CD14-positive monocyte (primary cell): ENCODE data around the gene DEGS2. TPM values are rescaled to one million over a fixed set of nuclear protein-coding genes. Genes with fewer than 3 reads are reported as not detected.

Experiments used
- DNase-seq, 3 donors: peaks; one replicate each; pipeline ENCODE4 v3.0.0-alpha.2; 2011 to 2022
- H2AFZ ChIP-seq: 2 replicates; pipeline ENCODE4 v1.6.0; 2012; ENCODE audit warnings: mild to moderate bottlenecking, low read depth, low read length, inconsistent platforms; ENCODE audit not compliant: insufficient read depth, poor library complexity, severe bottlenecking
- H3K27ac ChIP-seq, 2 donors: 1 replicate in 1 of 2; 2 replicates in 1 of 2; pipeline ENCODE4 v1.5.1; 2012 to 2013; ENCODE audit warnings: low read length in 2 of 2, control low read depth in 1 of 2, inconsistent platforms in 1 of 2, low read depth in 1 of 2, mild to moderate bottlenecking in 1 of 2
- H3K27me3 ChIP-seq, 2 donors: one replicate each; pipeline versions ENCODE4 v1.6.0 to v1.6.1; 2011 to 2013; ENCODE audit warnings: low read length in 2 of 2; ENCODE audit not compliant: control insufficient read depth in 2 of 2, insufficient read depth in 2 of 2
- H3K36me3 ChIP-seq, 2 donors: replicated peaks in 1 of 2; 1 replicate in 1 of 2; 2 replicates in 1 of 2; pipeline versions ENCODE4 v1.5.1 to v1.6.1; 2012 to 2013; ENCODE audit warnings: low read length in 2 of 2, control low read depth in 1 of 2, inconsistent platforms in 1 of 2, mild to moderate bottlenecking in 1 of 2; ENCODE audit not compliant: insufficient read depth in 2 of 2, control insufficient read depth in 1 of 2
- H3K4me1 ChIP-seq, 2 donors: 1 replicate in 1 of 2; 2 replicates in 1 of 2; pipeline versions ENCODE4 v1.5.1 to v1.6.1; 2012 to 2013; ENCODE audit warnings: low read length in 2 of 2, control low read depth in 1 of 2, inconsistent platforms in 1 of 2, mild to moderate bottlenecking in 1 of 2, moderate library complexity in 1 of 2; ENCODE audit not compliant: insufficient read depth in 2 of 2, control insufficient read depth in 1 of 2
- H3K4me2 ChIP-seq: replicated peaks from 2 replicates; pipeline ENCODE3; 2012; ENCODE audit warnings: low read length, moderate library complexity, mild to moderate bottlenecking; ENCODE audit not compliant: poor library complexity, severe bottlenecking; ENCODE audit errors: extremely low read depth
- H3K4me3 ChIP-seq, 3 experiments: fragments of 200-600 bp in 1 of 3; sonication (generic) in 1 of 3; replicated peaks in 1 of 3; 1 replicate in 2 of 3; 2 replicates in 1 of 3; pipeline ENCODE4 v1.5.1; 2011 to 2013; ENCODE audit warnings: low read length in 3 of 3, mild to moderate bottlenecking in 3 of 3, control low read depth in 2 of 3, low read depth in 2 of 3, inconsistent platforms in 1 of 3, moderate library complexity in 1 of 3
- H3K79me2 ChIP-seq: 2 replicates; pipeline ENCODE4 v1.6.0; 2012; ENCODE audit warnings: mild to moderate bottlenecking, control low read depth, inconsistent platforms, low read length, moderate library complexity; ENCODE audit not compliant: insufficient read depth
- H3K9ac ChIP-seq: 2 replicates; pipeline ENCODE4 v1.6.0; 2017; ENCODE audit warnings: low read length, mild to moderate bottlenecking; ENCODE audit not compliant: insufficient read depth, poor library complexity, severe bottlenecking
- H3K9me3 ChIP-seq, 2 donors: replicated peaks in 1 of 2; 1 replicate in 1 of 2; 2 replicates in 1 of 2; pipeline versions ENCODE4 v1.5.1 to v1.6.1; 2012 to 2013; ENCODE audit warnings: low read length in 2 of 2, control low read depth in 1 of 2; ENCODE audit not compliant: control insufficient read depth in 1 of 2, insufficient read depth in 1 of 2
- H4K20me1 ChIP-seq: 2 replicates; pipeline ENCODE4 v1.6.0; 2012; ENCODE audit warnings: mild to moderate bottlenecking, low read length, control low read depth, moderate library complexity; ENCODE audit not compliant: insufficient read depth
- H3K27ac Mint-ChIP-seq, 7 donors: one replicate each; pipeline ENCODE4 v1.8.0; 2020; ENCODE audit warnings: mild to moderate bottlenecking in 7 of 7, mixed read lengths in 7 of 7, moderate library complexity in 6 of 7, inconsistent platforms in 2 of 7
- H3K27me3 Mint-ChIP-seq, 3 donors: one replicate each; pipeline ENCODE4 v1.8.0; 2021 to 2022; ENCODE audit warnings: low read depth in 3 of 3, mild to moderate bottlenecking in 3 of 3, mixed read lengths in 3 of 3, moderate library complexity in 3 of 3, inconsistent platforms in 1 of 3
- H3K36me3 Mint-ChIP-seq, 2 donors: one replicate each; pipeline ENCODE4 v1.8.0; 2020; ENCODE audit warnings: mixed read lengths in 2 of 2, inconsistent platforms in 1 of 2, mild to moderate bottlenecking in 1 of 2
- H3K4me1 Mint-ChIP-seq: one replicate; pipeline ENCODE4 v1.8.0; 2020; ENCODE audit warnings: mild to moderate bottlenecking, mixed read lengths
- H3K4me3 Mint-ChIP-seq, 2 donors: one replicate each; pipeline ENCODE4 v1.8.0; 2020; ENCODE audit warnings: mild to moderate bottlenecking in 2 of 2, mixed read lengths in 2 of 2, moderate library complexity in 1 of 2
- H3K9me3 Mint-ChIP-seq, 7 donors: one replicate each; pipeline ENCODE4 v1.8.0; 2020 to 2022; ENCODE audit warnings: mixed read lengths in 7 of 7, mild to moderate bottlenecking in 6 of 7, moderate library complexity in 6 of 7, inconsistent platforms in 2 of 7
- CTCF ChIP-seq: fragments of 200-600 bp; IDR thresholded peaks from one replicate; pipeline ENCODE4 v1.8.0; 2022; ENCODE audit warnings: antibody characterized with exemption, mild to moderate bottlenecking
- WGBS: methylation state at CpG from one replicate; pipeline ENCODE4 v1.1.5; 2013; ENCODE audit warnings: missing lambda C conversion rate; ENCODE audit not compliant: insufficient coverage; 5-methylcytosine and 5-hydroxymethylcytosine counted together
- intact Hi-C, 2 donors: fragments of 100-400 bp; cut with micrococcal nuclease; formaldehyde crosslinking; loops; one replicate each; pipeline versions ENCODE4 v1.15.0 to v1.15.1; 2023
- polyA plus RNA-seq, 3 donors: library from polyadenylated mRNA; depleted of rRNA in 1 of 3; unstranded in 2 of 3; stranded (reverse) in 1 of 3; fragments of 300-500 nt in 2 of 3; fragments of >200 nt in 1 of 3; fragmentation: Illumina TruSeq in 2 of 3; gene quantifications; 1 replicate in 2 of 3; 2 replicates in 1 of 3; pipeline ENCODE4 v1.2.3, GENCODE V29; 2012 to 2021

Gene DEGS2
- polyA plus RNA-seq, 3 donors = 0.07 to 0.36 TPM; not detected in 1

- peak overlapping the region in 1 of 7 donors; percentile 73 for H3K27ac Mint-ChIP-seq
- no peak overlapping the region for H2AFZ ChIP-seq
- intact Hi-C loops = no loop called here
- H3K79me2 ChIP-seq = peaks cover 3% of the 10 kb centered on the region
- no peaks in the 10 kb centered on the region for H3K9me3 ChIP-seq
- WGBS = 95% methylated on average over 11 of the region's 14 CpGs
- no peak overlapping the region for H3K9ac ChIP-seq
- peaks cover 58 to 84% of the 10 kb centered on the region in 2 donors for H3K36me3 ChIP-seq
- peaks cover 20% of the 10 kb centered on the region for H4K20me1 ChIP-seq
- peaks cover 3 to 4% of the 10 kb centered on the region in 2 donors for H3K4me1 ChIP-seq
- no peak for TF ChIP-seq CTCF
- H3K27me3 Mint-ChIP-seq = peaks cover 0 to 2% (median 0%) of the 10 kb centered on the region in 3 donors
- no peak overlapping the region for H3K4me2 ChIP-seq
- H3K27me3 ChIP-seq = no peaks in the 10 kb centered on the region
- no peaks in the 10 kb centered on the region for H3K9me3 Mint-ChIP-seq
- H3K4me1 Mint-ChIP-seq = peaks cover 3% of the 10 kb centered on the region
- no peak overlapping the region for H3K4me3 Mint-ChIP-seq
- no peak overlapping the region for H3K4me3 ChIP-seq
- DNase-seq = no peak
- H3K27ac ChIP-seq = no peak overlapping the region
- H3K36me3 Mint-ChIP-seq = peaks cover 67 to 76% of the 10 kb centered on the region in 2 donors
Measured at GRCh38 chr14:100100032-100100703, 59.3 kb downstream of the DEGS2 start.

GRCh38 chr14:100098171-100098570, 61.3 kb downstream of the DEGS2 start:
- WGBS = 90% methylated on average over 7 of the region's 8 CpGs
- Histone ChIP-seq H3K27me3 (no peaks in the 10 kb centered on the region), H3K9ac (no peak overlapping the region), H3K27ac (no peak overlapping the region), H3K36me3 (peaks cover 58 to 83% of the 10 kb centered on the region in 2 donors), H3K79me2 (peaks cover 7% of the 10 kb centered on the region), H3K4me3 (no peak overlapping the region), H3K4me1 (no peaks in the 10 kb centered on the region), H2AFZ (no peak overlapping the region), H3K9me3 (no peaks in the 10 kb centered on the region), H4K20me1 (peaks cover 24% of the 10 kb centered on the region), H3K4me2 (no peak overlapping the region)
- TF ChIP-seq CTCF = no peak
- Mint-ChIP-seq H3K36me3 (peaks cover 63 to 74% of the 10 kb centered on the region in 2 donors), H3K9me3 (no peaks in the 10 kb centered on the region), H3K27ac (peak overlapping the region in 1 of 7 donors; percentile 37), H3K27me3 (peaks cover 0 to 2% (median 0%) of the 10 kb centered on the region in 3 donors), H3K4me1 (no peaks in the 10 kb centered on the region), H3K4me3 (peak overlapping the region in 1 of 2 donors; percentile 21)
- intact Hi-C loops = no loop called here
- DNase-seq = no peak
